SK-N-SH (cell line): ENCODE measurements around the gene PEX3.

Experiments
- GATA2 ChIP-seq: sonication (generic); formaldehyde crosslinking; IDR thresholded peaks from 2 replicates; pipeline ENCODE4 v1.5.0; 2020; ENCODE audit warnings: mild to moderate bottlenecking, missing genetic modification reagents
- RAD21 ChIP-seq: IDR thresholded peaks from 2 replicates; pipeline ENCODE4 v1.6.1; 2012; ENCODE audit warnings: mild to moderate bottlenecking, low read length
- TF ChIP-seq, protein P1 (sequence below): IDR thresholded peaks from 2 replicates; pipeline ENCODE4 v1.4.0; 2012; ENCODE audit warnings: low read depth
- TF ChIP-seq, protein P2 (sequence below): fragments of 200-600 bp; sonication (generic); IDR thresholded peaks from 2 replicates; pipeline ENCODE4 v1.6.1; 2017; ENCODE audit warnings: antibody characterized with exemption, mild to moderate bottlenecking, moderate library complexity

DNA sequence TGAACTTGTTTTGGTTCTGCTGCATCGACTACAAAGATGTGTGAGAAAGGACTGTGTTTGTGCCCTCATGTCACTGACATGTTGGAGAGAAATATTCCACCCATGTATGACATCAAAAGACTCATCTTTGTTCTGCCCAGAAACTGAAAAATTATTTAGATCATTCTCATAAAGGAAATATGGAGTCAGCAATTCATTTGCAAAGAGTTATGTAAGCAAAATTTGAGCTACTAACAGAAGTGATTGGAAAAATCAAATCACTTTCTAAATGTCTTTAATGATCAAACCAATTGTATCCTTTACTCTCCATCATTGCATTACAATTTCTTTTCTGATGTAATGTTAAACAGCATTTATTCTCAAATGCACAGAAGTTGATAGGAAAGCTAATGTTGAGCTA, 19.4 kb upstream of the PEX3 start:
- TF ChIP-seq, protein P1, sequence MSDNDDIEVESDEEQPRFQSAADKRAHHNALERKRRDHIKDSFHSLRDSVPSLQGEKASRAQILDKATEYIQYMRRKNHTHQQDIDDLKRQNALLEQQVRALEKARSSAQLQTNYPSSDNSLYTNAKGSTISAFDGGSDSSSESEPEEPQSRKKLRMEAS: no peak
- TF ChIP-seq, protein P2, sequence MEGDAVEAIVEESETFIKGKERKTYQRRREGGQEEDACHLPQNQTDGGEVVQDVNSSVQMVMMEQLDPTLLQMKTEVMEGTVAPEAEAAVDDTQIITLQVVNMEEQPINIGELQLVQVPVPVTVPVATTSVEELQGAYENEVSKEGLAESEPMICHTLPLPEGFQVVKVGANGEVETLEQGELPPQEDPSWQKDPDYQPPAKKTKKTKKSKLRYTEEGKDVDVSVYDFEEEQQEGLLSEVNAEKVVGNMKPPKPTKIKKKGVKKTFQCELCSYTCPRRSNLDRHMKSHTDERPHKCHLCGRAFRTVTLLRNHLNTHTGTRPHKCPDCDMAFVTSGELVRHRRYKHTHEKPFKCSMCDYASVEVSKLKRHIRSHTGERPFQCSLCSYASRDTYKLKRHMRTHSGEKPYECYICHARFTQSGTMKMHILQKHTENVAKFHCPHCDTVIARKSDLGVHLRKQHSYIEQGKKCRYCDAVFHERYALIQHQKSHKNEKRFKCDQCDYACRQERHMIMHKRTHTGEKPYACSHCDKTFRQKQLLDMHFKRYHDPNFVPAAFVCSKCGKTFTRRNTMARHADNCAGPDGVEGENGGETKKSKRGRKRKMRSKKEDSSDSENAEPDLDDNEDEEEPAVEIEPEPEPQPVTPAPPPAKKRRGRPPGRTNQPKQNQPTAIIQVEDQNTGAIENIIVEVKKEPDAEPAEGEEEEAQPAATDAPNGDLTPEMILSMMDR: no peak
- no peak for TF ChIP-seq GATA2
- no peak for TF ChIP-seq RAD21
